GM18861 (cell line): ENCODE results near the gene PDE4D.

ENCODE experiments used
- ATAC-seq: cut with Tn5 transposase; IDR thresholded peaks from one replicate; pipeline ENCODE4 v1.9.1; 2021; ENCODE audit not compliant: unreplicated experiment

The PDE4D gene

GRCh38 chr5:59893429-59894227, at the start of gene PDE4D:
Gene PDE4D (minus strand): TSS chr5:59893726.
- ATAC-seq = no peak

GRCh38 chr5:59937633-59938032, 44.1 kb upstream of the PDE4D start:
- no peak for ATAC-seq

GRCh38 chr5:59923465-59923864, 29.9 kb upstream of the PDE4D start:
- no peak for ATAC-seq

- no peak for ATAC-seq
Measured at GRCh38 chr5:59922220-59922619, 28.7 kb upstream of the PDE4D start.

- ATAC-seq = no peak
Measured at GRCh38 chr5:59921816-59922215, 28.3 kb upstream of the PDE4D start.

GRCh38 chr5:59919484-59919883, 26.0 kb upstream of the PDE4D start:
- no peak for ATAC-seq

GRCh38 chr5:59917121-59917520, 23.6 kb upstream of the PDE4D start:
- ATAC-seq = no peak

GRCh38 chr5:59905188-59905587, 11.7 kb upstream of the PDE4D start:
- no peak for ATAC-seq

GRCh38 chr5:59897075-59897474, 3.5 kb upstream of the PDE4D start:
- no peak for ATAC-seq

- ATAC-seq = no peak
Measured at GRCh38 chr5:59891962-59892643, 1.4 kb downstream of the PDE4D start.

- ATAC-seq = no peak
Measured at GRCh38 chr5:59887274-59887673, 6.3 kb downstream of the PDE4D start.

GRCh38 chr5:59874675-59875074, 18.9 kb downstream of the PDE4D start:
- ATAC-seq = no peak

- ATAC-seq = no peak
Measured at GRCh38 chr5:59873113-59873512, 20.4 kb downstream of the PDE4D start.

GRCh38 chr5:59866661-59867060, 26.9 kb downstream of the PDE4D start:
- ATAC-seq = no peak

GRCh38 chr5:59864718-59865117, 28.8 kb downstream of the PDE4D start:
- ATAC-seq = no peak

GRCh38 chr5:59863777-59864176, 29.7 kb downstream of the PDE4D start:
- no peak for ATAC-seq

- ATAC-seq = no peak
Measured at GRCh38 chr5:59856358-59856757, 37.2 kb downstream of the PDE4D start.

GRCh38 chr5:59850766-59851165, 42.8 kb downstream of the PDE4D start:
- no peak for ATAC-seq

- no peak for ATAC-seq
Measured at GRCh38 chr5:59847586-59847985, 45.9 kb downstream of the PDE4D start.

- ATAC-seq = no peak
Measured at GRCh38 chr5:59845730-59846129, 47.8 kb downstream of the PDE4D start.

- ATAC-seq = no peak
Measured at GRCh38 chr5:59843511-59844213, 49.9 kb downstream of the PDE4D start.

- no peak for ATAC-seq
Measured at GRCh38 chr5:59842999-59843398, 50.5 kb downstream of the PDE4D start.
